Embryonic facial prominence (tissue), 1 donor: Measurements from ENCODE around the gene ATP10A.
"Not testable (repeated sequence)": the region's sequence is repeated elsewhere in the genome, so short reads cannot be mapped to it uniquely, and the experiment has no call there.

Experiments
- DNase-seq: peaks from one replicate; pipeline ENCODE4 v3.0.0-alpha.2; 2016; ENCODE audit errors: extremely low spot score

ATP10A gene

GRCh38 chr15:25649390-25649789, 213.7 kb downstream of the ATP10A start:
- DNase-seq = no peak

DNA sequence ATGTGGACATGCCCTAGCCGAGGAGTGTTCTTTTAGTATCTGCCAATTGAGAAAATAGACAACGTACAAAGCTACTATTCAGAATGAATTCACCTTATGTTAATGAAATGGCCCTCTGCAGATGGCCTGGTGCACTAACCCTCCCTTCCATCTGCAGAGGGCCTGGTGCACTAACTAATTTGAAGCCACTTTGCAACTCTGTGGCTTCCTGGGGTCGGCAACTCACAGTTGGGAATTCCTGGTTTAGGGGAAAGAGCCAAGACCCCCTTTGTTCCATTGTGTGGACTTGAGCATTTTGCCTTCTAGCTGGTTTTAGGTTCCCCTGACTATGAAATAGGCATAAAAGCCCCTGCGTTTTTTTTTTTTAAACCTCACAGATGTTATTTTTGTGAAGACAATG, 220.0 kb downstream of the ATP10A start:
- no peak for DNase-seq

GRCh38 chr15:25641762-25642161, 221.4 kb downstream of the ATP10A start:
- no peak for DNase-seq

- DNase-seq = no peak
Observed at GRCh38 chr15:25641361-25641760, 221.8 kb downstream of the ATP10A start.

DNA sequence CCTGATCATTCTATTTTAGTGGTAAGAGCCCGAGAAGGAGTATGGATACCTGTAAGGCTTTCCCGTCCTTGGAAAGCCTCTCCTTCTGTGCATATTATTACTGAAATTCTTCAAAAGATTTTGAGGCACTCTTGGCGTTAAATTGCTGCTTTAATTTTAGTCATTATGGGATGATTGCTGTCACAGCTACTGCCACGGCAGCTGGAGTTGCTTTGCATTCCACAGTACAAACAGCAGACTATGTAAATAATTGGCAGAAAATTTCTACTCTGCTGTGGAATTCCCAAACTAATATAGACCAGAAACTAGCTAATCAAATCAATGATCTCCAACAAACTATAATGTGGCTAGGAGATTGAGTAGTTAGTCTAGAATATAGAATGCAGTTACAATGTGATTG, 222.2 kb downstream of the ATP10A start:
- DNase-seq = not testable (repeated sequence)

GRCh38 chr15:25640381-25640780, 222.7 kb downstream of the ATP10A start:
- no peak for DNase-seq

DNA sequence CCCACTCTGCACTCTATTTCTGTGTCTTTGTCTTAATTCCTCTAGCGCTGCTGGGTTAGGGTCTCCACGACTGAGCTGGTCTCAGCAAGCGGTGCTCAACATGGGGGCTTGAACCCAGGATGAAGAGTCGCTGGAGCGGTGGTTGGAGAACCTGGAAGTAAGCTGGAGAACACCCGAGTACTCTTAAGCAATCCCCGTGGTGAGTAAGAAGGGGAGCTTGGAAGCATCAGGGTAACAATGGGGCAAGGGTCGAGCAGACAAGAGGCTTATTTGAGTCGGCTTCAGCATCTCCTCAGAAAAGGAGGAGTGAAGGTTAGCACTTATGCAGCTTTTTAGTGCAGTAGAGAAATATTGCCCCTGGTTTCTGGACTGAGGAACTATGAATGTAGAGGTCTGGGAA, 226.6 kb downstream of the ATP10A start:
- DNase-seq = not testable (repeated sequence)

DNA sequence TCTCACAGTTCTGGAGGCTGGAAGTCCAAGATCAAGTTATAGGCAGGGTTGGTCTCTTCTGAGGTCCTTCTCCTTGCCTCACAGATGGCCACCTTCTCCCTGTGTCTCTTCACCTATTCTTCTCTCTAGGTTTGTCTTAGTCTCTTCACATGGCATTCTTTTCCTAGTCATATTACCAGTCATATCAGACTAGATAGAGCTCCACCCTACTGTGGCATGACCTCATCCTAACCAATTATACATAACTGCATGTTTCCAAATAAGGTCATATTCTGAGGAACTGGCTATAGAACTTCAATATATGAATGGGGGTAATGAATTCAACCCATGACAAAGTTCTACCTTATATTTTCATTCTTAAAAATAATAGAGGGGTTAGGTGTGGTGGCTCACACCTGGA, 227.9 kb downstream of the ATP10A start:
- DNase-seq = no peak

- no peak for DNase-seq
Observed at GRCh38 chr15:25633862-25634261, 229.3 kb downstream of the ATP10A start.

GRCh38 chr15:25631971-25632370, 231.2 kb downstream of the ATP10A start:
- DNase-seq = no peak
